NT2/D1 (cell line): Measurements from ENCODE around the gene SMIM5.

Source experiments
- DNase-seq: peaks from one replicate; pipeline ENCODE4 v3.0.0-alpha.2; 2011; ENCODE audit warnings: low read depth, low spot score
- H3K27me3 ChIP-seq: 2 replicates; pipeline ENCODE4 v1.6.0; 2011; ENCODE audit warnings: mild to moderate bottlenecking; ENCODE audit not compliant: insufficient read length, insufficient read depth
- H3K36me3 ChIP-seq: 2 replicates; pipeline ENCODE4 v1.6.1; 2011; ENCODE audit warnings: mild to moderate bottlenecking, low read length, mixed read lengths; ENCODE audit not compliant: insufficient read depth, insufficient read length
- H3K4me1 ChIP-seq: 2 replicates; pipeline ENCODE4 v1.5.1; 2011; ENCODE audit not compliant: insufficient read depth, insufficient read length
- H3K4me3 ChIP-seq: 2 replicates; pipeline ENCODE4 v1.5.1; 2011; ENCODE audit warnings: low read depth; ENCODE audit not compliant: insufficient read length
- H3K9ac ChIP-seq: 2 replicates; pipeline ENCODE4 v1.6.0; 2011; ENCODE audit warnings: low read depth; ENCODE audit not compliant: insufficient read length
- H3K9me3 ChIP-seq: 2 replicates; pipeline ENCODE4 v1.5.1; 2011; ENCODE audit warnings: mild to moderate bottlenecking, low read length; ENCODE audit not compliant: insufficient read depth
- SUZ12 ChIP-seq: IDR thresholded peaks from 2 replicates; pipeline ENCODE4 v1.6.1; 2011; ENCODE audit not compliant: insufficient read length, insufficient read depth; ENCODE audit errors: extremely low read depth
- YY1 ChIP-seq: IDR thresholded peaks from 2 replicates; pipeline ENCODE4 v1.6.1; 2011; ENCODE audit not compliant: insufficient read length, insufficient read depth
- ZNF274 ChIP-seq: IDR thresholded peaks from 2 replicates; pipeline ENCODE4 v1.6.1; 2011; ENCODE audit warnings: mild to moderate bottlenecking, low read depth, low read length

The SMIM5 gene

DNA sequence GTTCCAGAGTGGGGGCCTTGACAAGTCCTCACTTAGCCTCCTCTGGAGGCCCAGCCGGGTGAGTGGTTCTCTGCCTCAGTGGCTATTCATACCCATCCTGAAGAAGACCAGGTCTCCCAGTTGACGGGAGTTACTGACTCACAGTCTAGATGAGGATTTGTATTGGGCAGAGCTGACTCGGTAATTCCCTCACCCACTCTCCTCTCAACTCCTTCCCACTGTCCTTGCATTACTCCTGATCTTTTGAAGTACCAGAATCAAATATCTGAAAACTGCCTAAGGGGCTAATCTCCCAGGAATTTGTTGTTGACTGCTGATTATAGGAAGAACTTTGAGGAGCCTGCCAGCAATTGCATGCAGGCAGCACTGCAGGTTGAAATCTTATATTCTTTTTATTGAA lies 48.1 kb downstream of the SMIM5 start:
- no peak overlapping the region for H3K4me3 ChIP-seq
- DNase-seq = no peak
- TF ChIP-seq YY1 (no peak), ZNF274 (no peak), SUZ12 (no peak)
- peaks cover 7% of the 10 kb centered on the region for H3K4me1 ChIP-seq
- peaks cover 65% of the 10 kb centered on the region for H3K36me3 ChIP-seq
- H3K27me3 ChIP-seq = no peaks in the 10 kb centered on the region
- H3K9me3 ChIP-seq = no peaks in the 10 kb centered on the region
- H3K9ac ChIP-seq = no peak overlapping the region

DNA sequence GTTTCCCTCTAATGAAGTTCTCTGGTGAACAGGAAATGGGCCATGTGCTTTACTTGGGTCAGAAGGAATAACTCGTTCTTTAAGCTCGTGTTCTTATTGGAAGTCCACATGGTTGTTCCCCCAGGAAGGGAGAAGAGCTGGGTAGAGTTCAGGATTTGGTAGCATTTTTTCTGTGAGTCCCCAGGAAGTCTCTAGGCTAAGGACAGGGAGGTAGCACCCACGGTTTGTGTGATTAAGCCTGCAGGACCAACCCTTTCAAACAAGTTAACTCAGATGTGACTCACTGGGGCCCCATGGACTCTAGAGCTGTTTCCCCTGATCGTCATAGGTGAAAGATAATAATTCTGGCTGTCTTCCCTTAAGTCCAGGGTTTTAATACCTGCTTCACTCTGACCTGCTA lies 50.3 kb downstream of the SMIM5 start:
- H3K36me3 ChIP-seq = peaks cover 72% of the 10 kb centered on the region
- H3K4me3 ChIP-seq = no peak overlapping the region
- no peaks in the 10 kb centered on the region for H3K9me3 ChIP-seq
- no peaks in the 10 kb centered on the region for H3K27me3 ChIP-seq
- H3K9ac ChIP-seq = no peak overlapping the region
- peaks cover 13% of the 10 kb centered on the region for H3K4me1 ChIP-seq
- no peak for DNase-seq
- TF ChIP-seq YY1 (no peak), SUZ12 (no peak), ZNF274 (no peak)

- H3K4me3 ChIP-seq = no peak overlapping the region
- TF ChIP-seq SUZ12 (no peak), YY1 (no peak), ZNF274 (no peak)
- H3K9me3 ChIP-seq = no peaks in the 10 kb centered on the region
- H3K9ac ChIP-seq = no peak overlapping the region
- peaks cover 13% of the 10 kb centered on the region for H3K4me1 ChIP-seq
- no peaks in the 10 kb centered on the region for H3K27me3 ChIP-seq
- no peak for DNase-seq
- H3K36me3 ChIP-seq = peaks cover 72% of the 10 kb centered on the region
Measured at GRCh38 chr17:75684249-75684648, 51.0 kb downstream of the SMIM5 start.

- H3K9me3 ChIP-seq = no peaks in the 10 kb centered on the region
- H3K4me1 ChIP-seq = peaks cover 13% of the 10 kb centered on the region
- no peak for TF ChIP-seq SUZ12
- TF ChIP-seq ZNF274 = no peak
- TF ChIP-seq YY1 = no peak
- H3K36me3 ChIP-seq = peaks cover 72% of the 10 kb centered on the region
- DNase-seq = no peak
- H3K27me3 ChIP-seq = no peaks in the 10 kb centered on the region
- H3K9ac ChIP-seq = no peak overlapping the region
- H3K4me3 ChIP-seq = no peak overlapping the region
Measured at GRCh38 chr17:75684924-75685323, 51.7 kb downstream of the SMIM5 start.

DNA sequence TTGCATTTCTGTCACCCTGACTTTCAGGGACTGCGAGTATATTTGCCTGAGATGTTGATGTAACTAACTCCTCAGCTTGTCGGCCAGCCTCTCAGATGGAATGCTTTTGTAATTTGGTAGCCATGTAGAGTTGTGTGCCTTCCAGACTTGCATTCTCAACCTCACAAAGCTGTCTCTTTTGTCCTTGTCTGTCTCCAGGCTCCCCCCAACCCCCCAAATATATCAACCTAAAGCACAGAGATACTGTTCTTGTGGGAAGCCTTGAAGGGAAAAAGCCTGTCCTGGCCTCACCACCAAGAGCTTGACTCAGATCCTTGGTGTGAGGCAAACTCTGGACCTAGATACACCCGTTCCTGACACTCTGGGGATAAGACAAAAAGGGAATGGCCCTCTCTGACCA lies 52.3 kb downstream of the SMIM5 start:
- Histone ChIP-seq H3K4me1 (peaks cover 13% of the 10 kb centered on the region), H3K9ac (no peak overlapping the region), H3K27me3 (no peaks in the 10 kb centered on the region), H3K9me3 (no peaks in the 10 kb centered on the region), H3K36me3 (peaks cover 72% of the 10 kb centered on the region), H3K4me3 (no peak overlapping the region)
- TF ChIP-seq SUZ12 (no peak), YY1 (no peak), ZNF274 (no peak)
- DNase-seq = no peak

DNA sequence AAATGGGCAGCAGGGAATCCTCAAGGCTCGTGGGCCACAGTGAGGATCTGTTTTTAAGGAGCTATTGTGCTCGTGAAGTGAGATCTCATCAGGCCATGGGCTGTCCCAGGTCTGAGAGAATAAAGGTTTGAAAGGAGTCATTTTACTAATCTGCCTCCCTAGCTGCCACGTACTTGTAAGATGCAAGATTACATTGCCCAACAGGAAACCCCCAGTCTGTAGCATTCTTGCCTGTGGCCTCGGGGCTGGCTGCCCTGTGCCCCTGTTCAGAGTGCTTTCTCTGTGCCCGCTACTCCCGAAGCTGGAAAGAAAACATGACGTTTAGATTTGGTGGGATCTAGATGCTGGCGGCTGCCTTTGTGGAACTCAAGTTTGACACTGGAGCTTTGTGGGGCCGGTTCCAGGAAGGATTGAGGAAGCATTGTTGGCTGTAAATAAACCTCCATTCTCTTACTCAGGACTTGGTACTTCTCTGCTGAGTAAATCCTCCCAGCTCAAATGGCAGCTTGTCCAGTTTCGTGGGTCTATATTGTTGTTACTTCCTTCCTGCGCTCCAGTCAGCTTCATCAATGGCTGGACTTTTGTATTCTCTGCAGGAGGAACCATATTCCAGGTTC lies 55.1 kb downstream of the SMIM5 start:
- Histone ChIP-seq H3K27me3 (no peaks in the 10 kb centered on the region), H3K9ac (no peak overlapping the region), H3K9me3 (no peaks in the 10 kb centered on the region), H3K36me3 (peaks cover 83% of the 10 kb centered on the region), H3K4me3 (no peak overlapping the region), H3K4me1 (peaks cover 25% of the 10 kb centered on the region)
- DNase-seq = no peak
- no peak for TF ChIP-seq ZNF274
- TF ChIP-seq YY1 = no peak
- no peak for TF ChIP-seq SUZ12

DNA sequence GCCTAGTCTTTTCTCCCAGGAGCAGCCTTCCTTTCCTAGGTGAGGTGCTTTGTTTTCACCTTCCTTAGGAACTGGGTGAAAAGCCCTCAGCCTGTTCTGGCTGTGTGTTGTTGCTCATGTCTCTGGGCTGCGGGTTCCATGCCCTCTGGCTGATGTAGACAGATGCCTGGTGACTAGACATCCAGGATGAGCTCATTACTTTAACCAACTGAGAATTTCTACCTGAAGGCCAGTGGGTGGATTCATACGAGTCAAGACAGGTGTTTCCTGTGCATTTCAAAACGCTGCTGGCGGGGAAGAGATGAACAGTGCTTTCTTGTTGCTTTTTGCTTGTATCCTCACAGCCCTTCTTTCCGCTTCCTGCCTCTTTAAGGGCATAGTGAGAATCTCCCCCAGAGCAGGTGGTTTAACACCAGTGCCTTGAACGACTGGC lies 56.2 kb downstream of the SMIM5 start:
- no peak for TF ChIP-seq ZNF274
- TF ChIP-seq SUZ12 = no peak
- TF ChIP-seq YY1 = no peak
- no peaks in the 10 kb centered on the region for H3K9me3 ChIP-seq
- H3K4me3 ChIP-seq = no peak overlapping the region
- peaks cover 31% of the 10 kb centered on the region for H3K4me1 ChIP-seq
- peaks cover 74% of the 10 kb centered on the region for H3K36me3 ChIP-seq
- no peak for DNase-seq
- H3K27me3 ChIP-seq = no peaks in the 10 kb centered on the region
- H3K9ac ChIP-seq = no peak overlapping the region
